HG02678 (cell line): ENCODE results near the gene ACIN1.
"Not testable (repeated sequence)": the region's sequence is repeated elsewhere in the genome, so short reads cannot be mapped to it uniquely, and the experiment has no call there.

Experiments
- ATAC-seq: cut with Tn5 transposase; IDR thresholded peaks from one replicate; pipeline ENCODE4 v1.9.1; 2021; ENCODE audit warnings: mild to moderate bottlenecking, moderate library complexity; ENCODE audit not compliant: unreplicated experiment

The ACIN1 gene

DNA sequence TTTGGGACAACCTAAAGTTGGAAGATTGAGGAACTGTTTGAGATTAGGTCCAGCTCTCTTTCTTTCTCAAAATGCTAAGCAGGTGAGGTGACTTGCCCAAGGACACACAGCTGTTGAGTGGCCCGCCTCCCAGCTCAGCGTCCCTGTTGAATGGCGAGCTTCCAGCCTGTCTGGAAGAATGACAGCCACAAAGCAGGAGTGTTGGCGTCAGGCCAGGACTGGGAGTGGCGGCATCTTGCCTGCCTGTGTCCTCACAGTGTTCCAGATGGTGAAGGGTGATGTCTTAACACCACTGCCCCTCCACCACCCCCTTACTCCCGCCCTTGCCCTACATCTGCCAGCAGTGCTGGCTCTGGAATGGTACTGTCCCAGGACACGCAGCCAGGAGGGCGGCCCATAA lies 28.5 kb upstream of the ACIN1 start:
- no peak for ATAC-seq

- ATAC-seq = no peak
These were observed 27.1 kb upstream of the ACIN1 start for GRCh38 chr14:23122086-23122485.

- ATAC-seq = no peak
These were observed 26.4 kb upstream of the ACIN1 start for GRCh38 chr14:23121361-23121771.

DNA sequence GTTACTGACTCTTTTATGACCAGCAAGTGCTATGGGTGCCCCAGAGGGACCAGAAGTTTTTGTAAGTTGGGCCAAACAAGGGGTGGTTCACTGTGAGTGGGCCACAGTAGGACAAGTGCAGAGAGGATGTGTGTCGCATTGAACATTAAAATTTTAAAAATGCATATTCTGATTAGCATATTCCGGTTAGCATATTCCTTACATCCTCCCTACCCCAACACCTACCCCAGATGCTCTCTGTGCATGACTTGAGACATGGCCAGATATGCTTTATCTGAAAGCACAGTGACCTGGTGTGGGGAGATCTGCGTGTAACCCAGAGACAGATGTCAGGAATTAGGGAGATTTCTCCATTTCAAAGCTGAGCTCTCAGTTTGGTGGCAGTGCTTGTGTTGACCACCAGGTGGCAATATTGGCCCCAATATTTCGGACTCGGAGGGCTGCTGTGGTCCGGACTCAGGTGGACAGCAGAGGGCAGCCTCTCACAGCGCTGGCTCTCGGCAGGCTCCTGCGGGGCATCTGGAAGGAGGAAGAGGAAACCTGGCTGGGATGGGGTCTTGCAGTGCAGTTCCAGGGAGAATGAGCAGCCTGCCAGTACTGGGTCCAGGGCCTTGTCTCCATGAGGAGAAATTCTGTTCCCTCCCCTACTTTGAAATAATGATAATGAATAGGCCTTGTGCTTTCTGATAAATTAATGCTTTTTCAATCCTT lies 25.8 kb upstream of the ACIN1 start:
- peak; percentile 76 for ATAC-seq

DNA sequence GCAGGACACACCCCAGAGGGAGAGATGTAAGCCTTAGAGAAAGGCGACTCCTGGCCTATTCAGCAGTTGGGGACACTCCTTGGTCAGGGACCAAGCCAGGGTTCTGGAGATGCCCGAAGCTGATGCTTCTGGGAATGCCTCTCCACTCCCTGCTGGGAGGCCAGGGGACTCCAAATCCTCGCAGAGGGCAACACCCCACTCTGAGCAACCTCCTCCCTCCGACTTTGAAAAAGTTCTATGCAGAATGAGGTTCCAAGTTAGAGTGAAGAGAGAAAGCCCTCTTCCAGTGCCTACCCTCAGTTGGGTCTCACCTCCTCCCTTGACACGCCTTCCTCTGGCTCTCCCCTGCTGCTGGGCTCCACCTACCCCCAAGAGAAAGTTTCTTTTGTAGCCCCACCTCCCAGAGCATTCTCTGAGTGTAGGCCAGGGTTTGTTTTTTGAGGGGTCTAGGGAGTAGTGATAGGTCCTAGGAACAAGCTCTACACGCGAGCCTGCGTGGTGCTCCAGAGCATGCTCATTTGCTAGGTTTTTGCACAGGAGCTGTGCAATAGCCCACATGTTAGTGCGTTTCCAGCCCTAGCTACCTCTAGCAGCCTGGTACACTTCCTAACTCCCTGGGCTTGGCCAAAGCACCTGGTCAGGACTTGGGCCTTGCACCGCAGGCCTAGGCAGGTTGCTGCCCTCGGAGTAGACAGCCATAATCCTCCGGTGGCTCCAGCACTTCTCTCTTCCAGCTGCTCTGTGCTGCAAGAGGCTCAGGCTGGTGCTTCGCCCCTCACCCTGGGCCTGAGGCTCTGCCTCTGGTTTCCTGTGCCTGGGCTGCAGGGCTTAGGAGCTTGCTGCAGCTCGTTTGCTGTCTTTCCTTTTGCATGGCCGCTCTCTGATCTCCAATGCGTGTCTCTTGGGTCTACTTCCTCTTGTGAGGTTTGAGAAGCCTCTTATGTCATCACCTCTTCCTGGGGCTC lies 24.7 kb upstream of the ACIN1 start:
- ATAC-seq = no peak

DNA sequence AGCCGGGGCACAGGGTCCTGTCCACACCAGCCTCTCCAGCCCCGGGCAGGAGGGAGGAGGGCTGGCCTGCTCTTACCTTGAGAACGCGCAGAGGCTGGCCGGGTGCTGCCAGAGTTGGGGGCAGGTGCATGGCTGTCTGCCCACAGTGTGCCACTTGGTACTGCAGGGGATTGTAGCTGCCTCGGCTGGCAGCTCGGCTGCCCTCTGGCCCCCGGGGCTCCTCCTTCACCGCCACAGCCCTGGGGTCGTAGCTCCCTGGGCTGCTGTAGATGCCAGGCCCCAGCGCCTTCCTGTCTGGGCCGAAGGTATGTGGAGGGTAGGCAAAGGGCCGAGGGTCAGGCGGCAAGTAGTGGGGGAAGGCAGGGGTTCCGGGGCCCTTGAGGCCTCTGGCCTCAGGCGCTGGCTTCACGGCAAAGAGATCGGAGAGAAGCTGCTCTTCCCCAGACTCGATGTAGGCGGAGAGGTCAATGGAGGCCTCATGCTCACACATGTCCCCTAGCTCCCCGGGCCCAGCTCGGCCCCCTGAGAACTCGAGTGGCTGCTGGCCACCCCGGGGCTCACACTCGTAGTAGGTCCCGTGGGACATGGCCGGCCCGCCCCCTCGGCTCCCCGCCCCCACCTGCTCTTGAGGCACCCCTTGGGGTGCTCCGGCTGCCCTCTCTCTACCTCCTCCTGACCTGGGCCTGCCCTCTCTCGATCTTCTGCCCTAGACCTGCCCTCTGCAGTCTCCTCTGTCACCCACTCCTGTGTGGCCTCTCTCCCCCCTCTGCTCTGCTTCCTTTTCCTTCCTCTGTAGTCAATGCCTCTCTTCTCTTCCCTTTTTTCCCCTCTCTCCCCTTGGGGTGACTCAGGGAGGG lies 23.8 kb upstream of the ACIN1 start, which contains the start of gene CEBPE:
TSS of gene CEBPE (minus strand) at position 750 of the 857 bp plus-strand sequence. CDS start at position 586, 164 bp downstream.
- no peak for ATAC-seq

DNA sequence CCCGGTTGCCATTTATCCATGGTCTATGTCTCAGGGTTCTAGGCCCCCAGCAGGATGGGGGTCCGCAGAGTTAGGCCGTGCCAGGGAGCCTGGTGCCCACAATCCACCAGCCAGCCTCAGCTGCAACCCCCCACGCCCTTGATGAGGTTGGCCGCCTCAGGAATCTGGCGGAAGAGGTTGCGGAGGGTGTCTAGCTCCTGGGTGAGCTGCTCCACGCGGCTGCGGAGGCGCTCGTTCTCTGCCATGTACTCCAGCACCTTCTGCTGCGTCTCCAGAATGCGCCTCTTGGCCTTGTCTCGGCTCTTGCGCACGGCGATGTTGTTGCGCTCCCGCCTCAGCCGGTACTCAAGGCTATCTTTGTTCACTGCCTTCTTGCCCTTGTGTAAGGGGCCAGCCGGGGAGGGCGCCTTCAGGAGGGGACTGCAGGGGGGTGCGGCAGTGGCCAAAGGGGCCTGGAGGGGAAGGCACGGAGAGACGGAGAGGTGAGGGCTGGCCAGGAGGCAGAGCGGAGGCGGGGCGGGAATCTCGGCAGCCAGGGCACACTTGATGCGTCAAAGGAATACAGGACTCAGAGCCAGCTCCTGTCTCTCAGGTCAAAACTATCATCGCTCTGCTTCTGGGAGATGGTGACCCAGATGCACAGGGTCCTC lies 22.6 kb upstream of the ACIN1 start:
- ATAC-seq = no peak

- no peak for ATAC-seq
These were observed 21.0 kb upstream of the ACIN1 start for GRCh38 chr14:23115918-23116317.

DNA sequence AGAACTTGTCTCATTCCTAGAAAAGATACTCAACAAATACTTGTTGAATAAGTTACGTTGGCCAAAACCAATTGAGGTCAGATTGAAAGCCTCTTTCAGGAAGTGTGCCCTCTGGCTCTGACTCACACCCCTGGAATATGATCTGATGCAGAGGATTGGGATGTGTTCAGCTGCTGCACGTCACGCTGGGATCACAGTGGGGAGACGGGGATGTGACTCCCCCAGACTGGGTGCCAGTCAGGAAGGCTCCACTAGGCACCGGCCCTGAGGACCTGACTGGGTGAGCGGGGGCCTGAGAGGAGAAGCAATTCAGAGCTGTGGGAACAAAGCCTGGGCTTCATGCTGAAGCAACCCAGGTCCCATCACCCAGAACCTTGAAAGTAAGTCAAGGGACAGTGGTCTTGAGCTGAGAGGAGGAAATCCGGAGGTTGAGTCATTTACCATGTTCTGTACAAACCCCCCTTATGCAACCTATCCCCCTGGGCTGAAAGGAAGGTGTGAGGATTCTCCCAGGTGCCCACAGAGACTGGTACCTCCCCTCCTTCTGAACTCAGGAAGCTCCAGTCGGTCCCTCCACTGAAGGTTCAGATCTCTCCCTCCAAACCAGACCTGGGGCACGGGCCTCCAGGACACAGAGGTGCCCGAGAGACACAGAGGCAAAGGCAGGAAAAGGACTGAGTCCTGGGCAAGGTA lies 20.2 kb upstream of the ACIN1 start:
- ATAC-seq = no peak

- no peak for ATAC-seq
These were observed 19.7 kb upstream of the ACIN1 start for GRCh38 chr14:23114669-23115038.

- no peak for ATAC-seq
These were observed 19.2 kb upstream of the ACIN1 start for GRCh38 chr14:23114120-23114458.

- no peak for ATAC-seq
These were observed 18.6 kb upstream of the ACIN1 start for GRCh38 chr14:23113431-23114119.

GRCh38 chr14:23112359-23113178 lies 17.6 kb upstream of the ACIN1 start:
- ATAC-seq = no peak

GRCh38 chr14:23110579-23111365 lies 15.8 kb upstream of the ACIN1 start:
- no peak for ATAC-seq

GRCh38 chr14:23109769-23110168 lies 14.8 kb upstream of the ACIN1 start:
- no peak for ATAC-seq

GRCh38 chr14:23108169-23108568 lies 13.2 kb upstream of the ACIN1 start:
- ATAC-seq = not testable (repeated sequence)

DNA sequence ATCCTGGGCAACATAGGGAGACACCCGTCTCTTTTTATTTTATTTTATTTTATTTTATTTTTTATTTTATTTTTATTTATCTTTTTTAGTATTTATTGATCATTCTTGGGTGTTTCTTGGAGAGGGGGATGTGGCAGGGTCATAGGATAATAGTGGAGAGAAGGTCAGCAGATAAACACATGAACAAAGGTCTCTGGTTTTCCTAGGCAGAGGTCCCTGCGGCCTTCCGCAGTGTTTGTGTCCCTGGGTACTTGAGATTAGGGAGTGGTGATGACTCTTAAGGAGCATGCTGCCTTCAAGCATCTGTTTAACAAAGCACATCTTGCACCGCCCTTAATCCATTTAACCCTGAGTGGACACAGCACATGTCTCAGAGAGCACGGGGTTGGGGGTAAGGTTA lies 12.7 kb upstream of the ACIN1 start:
- not testable (repeated sequence) for ATAC-seq

DNA sequence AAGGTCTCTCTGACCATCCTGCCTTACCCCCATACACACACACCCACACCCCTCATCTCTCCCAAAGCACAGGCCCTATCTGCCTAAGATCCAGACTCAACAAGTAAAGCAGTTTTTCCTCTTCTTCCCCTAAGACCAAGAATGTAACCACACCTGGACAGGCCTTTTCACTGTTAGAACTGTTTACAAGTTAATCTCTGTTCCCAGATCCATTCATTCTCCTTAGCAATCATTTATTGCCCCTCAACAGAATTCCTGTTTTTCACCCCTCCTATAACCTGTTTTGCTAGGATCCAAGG lies 11.8 kb upstream of the ACIN1 start:
- ATAC-seq = no peak
